Rectal smooth muscle tissue (tissue), 1 donor: Measurements from ENCODE around the gene DEPDC1B.
"Not testable (repeated sequence)": the region's sequence is repeated elsewhere in the genome, so short reads cannot be mapped to it uniquely, and the experiment has no call there.

ENCODE experiments used
- H3K27ac ChIP-seq: one replicate; pipeline ENCODE4 v1.7.0; 2013; ENCODE audit warnings: low read depth, low read length, inconsistent platforms
- H3K27me3 ChIP-seq: one replicate; pipeline ENCODE4 v1.7.0; 2013; ENCODE audit warnings: low read length; ENCODE audit not compliant: control insufficient read depth, insufficient read depth
- H3K36me3 ChIP-seq: one replicate; pipeline ENCODE4 v1.7.0; 2013; ENCODE audit warnings: low read length; ENCODE audit not compliant: control insufficient read depth, insufficient read depth
- H3K4me1 ChIP-seq: one replicate; pipeline ENCODE4 v1.7.0; 2013; ENCODE audit warnings: low read length; ENCODE audit not compliant: control insufficient read depth, insufficient read depth
- H3K4me3 ChIP-seq: one replicate; pipeline ENCODE4 v1.7.0; 2013; ENCODE audit warnings: low read length
- H3K9ac ChIP-seq: one replicate; pipeline ENCODE4 v1.7.0; 2013; ENCODE audit warnings: low read length

The DEPDC1B gene

GRCh38 chr5:60687927-60688720 is 11.8 kb downstream of the DEPDC1B start:
- Histone ChIP-seq H3K27ac (no peak overlapping the region), H3K36me3 (no peaks in the 10 kb centered on the region), H3K4me3 (no peak overlapping the region)

GRCh38 chr5:60686157-60686556 is 13.8 kb downstream of the DEPDC1B start:
- no peak overlapping the region for H3K9ac ChIP-seq
- H3K4me1 ChIP-seq: no peaks in the 10 kb centered on the region
- H3K4me3 ChIP-seq: no peak overlapping the region
- no peaks in the 10 kb centered on the region for H3K36me3 ChIP-seq
- H3K27ac ChIP-seq: no peak overlapping the region
- no peaks in the 10 kb centered on the region for H3K27me3 ChIP-seq

More at GRCh38 chr5:60687927-60688720, 11.8 kb downstream of the DEPDC1B start:
- H3K9ac ChIP-seq: no peak overlapping the region
- H3K4me1 ChIP-seq: no peaks in the 10 kb centered on the region
- H3K27me3 ChIP-seq: no peaks in the 10 kb centered on the region

GRCh38 chr5:60685700-60686099 is 14.3 kb downstream of the DEPDC1B start:
- Histone ChIP-seq H3K4me1 (no peaks in the 10 kb centered on the region), H3K4me3 (no peak overlapping the region), H3K9ac (no peak overlapping the region), H3K27me3 (no peaks in the 10 kb centered on the region), H3K36me3 (no peaks in the 10 kb centered on the region), H3K27ac (no peak overlapping the region)

DNA sequence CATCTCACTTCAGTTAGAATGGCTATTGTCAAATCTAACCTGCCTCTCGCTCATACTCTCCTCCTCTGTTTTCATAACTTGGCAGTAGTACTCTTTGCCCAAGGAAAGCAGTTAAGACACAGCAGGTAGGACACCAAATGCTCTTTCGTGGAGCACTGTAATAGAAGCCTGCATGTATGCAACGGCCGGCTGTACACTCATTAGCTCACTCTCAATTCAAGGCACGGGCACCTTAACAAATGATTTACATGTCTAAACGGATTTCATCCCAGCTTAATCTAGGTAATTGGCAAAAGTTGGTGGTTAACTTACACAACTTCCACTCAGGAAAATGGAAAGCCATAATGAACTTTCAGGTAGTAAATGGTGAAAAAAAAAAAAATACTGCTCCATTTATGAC is 14.9 kb downstream of the DEPDC1B start:
- no peaks in the 10 kb centered on the region for H3K4me1 ChIP-seq
- H3K27me3 ChIP-seq: no peaks in the 10 kb centered on the region
- no peak overlapping the region for H3K4me3 ChIP-seq
- no peaks in the 10 kb centered on the region for H3K36me3 ChIP-seq
- no peak overlapping the region for H3K27ac ChIP-seq
- H3K9ac ChIP-seq: no peak overlapping the region

GRCh38 chr5:60682007-60682406 is 18.0 kb downstream of the DEPDC1B start:
- H3K9ac ChIP-seq, H3K36me3 ChIP-seq, H3K4me3 ChIP-seq, H3K27ac ChIP-seq, H3K4me1 ChIP-seq, H3K27me3 ChIP-seq: not testable (repeated sequence)

DNA sequence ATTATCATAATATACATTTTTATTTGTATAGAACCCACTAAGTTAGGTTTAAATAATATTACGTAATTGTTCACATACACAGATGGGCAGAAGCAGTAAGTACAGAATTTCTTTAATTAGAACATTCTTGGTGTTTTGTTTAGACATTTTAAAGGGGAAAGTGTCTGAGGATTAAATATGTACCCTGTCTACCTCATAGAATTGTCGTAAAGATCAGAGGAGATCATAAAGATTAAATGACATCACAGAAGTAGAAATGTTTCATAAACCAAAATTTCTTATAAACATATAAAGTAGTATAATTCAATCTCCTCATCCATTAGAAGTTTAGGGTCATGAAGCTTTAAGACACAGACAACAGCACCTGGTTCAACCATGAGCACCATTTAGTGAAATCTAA is 20.1 kb downstream of the DEPDC1B start:
- Histone ChIP-seq H3K27me3 (no peaks in the 10 kb centered on the region), H3K4me3 (no peak overlapping the region), H3K36me3 (no peaks in the 10 kb centered on the region)

GRCh38 chr5:60677850-60678664 is 21.9 kb downstream of the DEPDC1B start:
- H3K36me3 ChIP-seq: no peaks in the 10 kb centered on the region
- no peaks in the 10 kb centered on the region for H3K4me1 ChIP-seq
- no peaks in the 10 kb centered on the region for H3K27me3 ChIP-seq
- no peak overlapping the region for H3K9ac ChIP-seq
- no peak overlapping the region for H3K27ac ChIP-seq
- H3K4me3 ChIP-seq: no peak overlapping the region

More for the DNA sequence above, 20.1 kb downstream of the DEPDC1B start:
- Histone ChIP-seq H3K9ac (no peak overlapping the region), H3K27ac (no peak overlapping the region), H3K4me1 (no peaks in the 10 kb centered on the region)

DNA sequence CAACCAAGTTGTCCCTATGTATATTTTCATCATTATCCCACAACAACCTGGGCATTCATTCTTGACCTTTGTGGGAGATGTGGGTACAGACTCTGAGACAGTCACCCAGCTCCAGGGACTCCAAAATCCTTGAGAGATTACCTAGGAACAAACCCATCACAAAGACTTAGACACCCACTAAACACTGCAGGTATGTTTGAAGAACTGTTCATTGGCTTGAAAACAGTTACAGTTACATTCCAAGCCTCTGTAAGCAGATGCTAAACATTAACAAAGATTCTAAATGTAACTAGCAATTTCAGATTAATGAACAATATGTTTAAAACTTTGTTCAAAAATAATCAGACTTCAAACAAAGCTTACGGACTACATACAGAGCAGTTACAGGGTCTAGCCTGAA is 24.7 kb downstream of the DEPDC1B start:
- H3K4me1 ChIP-seq: no peaks in the 10 kb centered on the region
- no peak overlapping the region for H3K27ac ChIP-seq
- no peak overlapping the region for H3K4me3 ChIP-seq
- no peaks in the 10 kb centered on the region for H3K36me3 ChIP-seq
- no peaks in the 10 kb centered on the region for H3K27me3 ChIP-seq
- no peak overlapping the region for H3K9ac ChIP-seq

DNA sequence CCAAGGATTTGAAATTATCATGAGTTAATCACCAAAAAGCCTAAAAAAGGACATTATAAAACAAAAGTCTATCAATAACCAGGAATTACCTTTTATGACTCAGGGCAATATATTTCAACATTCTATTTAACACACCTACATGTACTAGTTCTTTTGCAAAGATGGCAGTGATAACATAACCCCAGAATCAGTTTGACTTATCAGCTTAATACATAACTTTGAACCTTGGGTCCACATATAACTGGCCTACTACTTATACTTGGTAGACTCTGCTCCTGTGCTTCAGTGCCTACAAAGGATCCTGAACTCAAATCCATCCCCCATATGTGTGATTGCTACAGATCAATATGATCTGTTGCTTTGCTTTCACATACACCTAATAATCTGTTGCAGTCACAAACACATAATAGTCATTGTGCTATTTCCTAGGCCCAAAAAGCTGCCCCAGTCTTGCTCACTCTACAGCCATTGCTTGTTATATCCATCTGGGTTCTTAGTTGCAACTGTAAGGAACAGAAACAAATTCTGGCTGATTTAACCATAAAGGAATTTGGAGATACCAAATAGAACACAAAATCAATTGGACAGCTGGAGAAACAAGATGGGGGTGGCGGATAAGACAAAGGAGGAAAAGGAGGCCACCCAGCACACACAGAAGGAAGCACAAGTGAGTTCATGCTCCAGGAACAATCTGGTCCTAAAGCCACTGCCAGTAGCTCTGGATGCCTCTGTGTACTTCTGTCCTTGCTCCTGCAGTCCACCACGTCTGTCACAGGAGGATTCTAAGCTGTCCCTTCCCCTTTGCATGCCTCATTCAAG is 25.5 kb downstream of the DEPDC1B start:
- H3K27ac ChIP-seq: no peak overlapping the region
- H3K27me3 ChIP-seq: no peaks in the 10 kb centered on the region
- no peaks in the 10 kb centered on the region for H3K4me1 ChIP-seq
- no peak overlapping the region for H3K9ac ChIP-seq
- H3K36me3 ChIP-seq: no peaks in the 10 kb centered on the region
- no peak overlapping the region for H3K4me3 ChIP-seq

- Histone ChIP-seq H3K27ac (no peak overlapping the region), H3K4me3 (no peak overlapping the region), H3K36me3 (no peaks in the 10 kb centered on the region), H3K27me3 (no peaks in the 10 kb centered on the region), H3K4me1 (no peaks in the 10 kb centered on the region), H3K9ac (no peak overlapping the region)
Measured at GRCh38 chr5:60673334-60673733, 26.6 kb downstream of the DEPDC1B start.

DNA sequence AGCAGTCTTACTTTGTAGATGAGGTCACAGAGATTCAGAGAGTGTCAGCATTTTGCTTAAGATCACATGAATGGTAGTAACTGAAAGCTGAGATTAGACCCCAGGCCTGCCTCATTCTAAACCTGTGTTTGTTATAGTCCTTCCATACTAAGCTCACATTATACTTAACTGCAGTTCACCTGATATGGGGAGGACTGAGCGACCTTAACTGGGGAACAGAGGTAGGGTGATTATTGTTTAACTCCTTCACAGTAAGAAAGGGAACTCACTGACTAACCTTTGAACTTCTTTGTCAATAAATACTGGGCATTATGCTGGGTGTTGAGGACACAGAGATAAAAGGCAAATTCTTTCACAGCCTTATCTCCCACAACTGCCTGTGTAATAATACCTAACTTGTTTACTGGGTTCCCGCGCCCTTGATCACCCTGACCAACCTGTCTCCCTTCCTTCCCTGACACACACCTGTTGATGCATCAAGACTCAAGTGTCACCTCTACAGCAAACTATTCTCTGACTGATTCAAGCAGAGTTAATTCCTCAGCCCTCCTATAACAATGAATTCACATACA is 27.2 kb downstream of the DEPDC1B start:
- Histone ChIP-seq H3K4me1 (no peaks in the 10 kb centered on the region), H3K27ac (no peak overlapping the region), H3K4me3 (no peak overlapping the region), H3K36me3 (no peaks in the 10 kb centered on the region), H3K9ac (no peak overlapping the region), H3K27me3 (no peaks in the 10 kb centered on the region)
